ENCODE measurements around the gene FAM193A.
A peak's percentile ranks its signal among the peaks of the same experiment; 100 is the strongest.
"Not testable (repeated sequence)": the region's sequence is repeated elsewhere in the genome, so short reads cannot be mapped to it uniquely, and the experiment has no call there.

FAM193A gene

GRCh38 chr4:2745516-2745915 is 209.1 kb downstream of the FAM193A start:
- no peak for DNase-seq

GRCh38 chr4:2745981-2746806 is 209.7 kb downstream of the FAM193A start:
- DNase-seq: no peak

GRCh38 chr4:2746891-2747695 is 210.6 kb downstream of the FAM193A start:
- DNase-seq: no peak

- no peak for DNase-seq
Measured at GRCh38 chr4:2750719-2751605, 214.5 kb downstream of the FAM193A start.

GRCh38 chr4:2753436-2753835 is 217.0 kb downstream of the FAM193A start:
- DNase-seq: no peak

GRCh38 chr4:2754848-2755819 is 218.7 kb downstream of the FAM193A start:
- DNase-seq: peak in 1 of 58 donors; percentile 12

GRCh38 chr4:2755821-2756690 is 219.6 kb downstream of the FAM193A start, which contains the start of gene TNIP2:
TNIP2 (minus strand) TSS chr4:2756336; CDS start chr4:2756289, 47 bp downstream.
- peak in 50 of 58 donors; percentile 11 to 85 (median 66) for DNase-seq

GRCh38 chr4:2756691-2757350 is 220.4 kb downstream of the FAM193A start:
- no peak for DNase-seq

GRCh38 chr4:2757426-2757825 is 221.0 kb downstream of the FAM193A start:
- no peak for DNase-seq

GRCh38 chr4:2761035-2761923 is 224.8 kb downstream of the FAM193A start:
- DNase-seq: no peak

- no peak for DNase-seq
Measured at GRCh38 chr4:2762048-2762447, 225.6 kb downstream of the FAM193A start.

- DNase-seq: not testable (repeated sequence)
Measured at GRCh38 chr4:2762486-2763370, 226.3 kb downstream of the FAM193A start.

GRCh38 chr4:2763511-2763967 is 227.1 kb downstream of the FAM193A start:
- DNase-seq: peak in 1 of 58 donors; percentile 33

GRCh38 chr4:2765832-2766526 is 229.5 kb downstream of the FAM193A start:
- no peak for DNase-seq

GRCh38 chr4:2767046-2767704 is 230.7 kb downstream of the FAM193A start:
- no peak for DNase-seq

All from anterior cingulate cortex (tissue), 58 donors.